Renal pelvis (tissue), 4 donors: ENCODE measurements around the gene NTM. TPM values are rescaled to one million over a fixed set of nuclear protein-coding genes. Genes with fewer than 3 reads are reported as not detected.

Experiments
- DNase-seq: peaks from one replicate; pipeline ENCODE4 v3.0.0-alpha.2; 2013
- polyA plus RNA-seq, 3 donors: library from polyadenylated mRNA; unstranded; fragments of 120-200 nt; gene quantifications; one replicate each; pipeline ENCODE4 v1.2.1, GENCODE V29; 2013; ENCODE audit not compliant: insufficient read length in 3 of 3

The NTM gene
- polyA plus RNA-seq, 3 donors = 37.2 to 44.8 (median 37.5) TPM

GRCh38 chr11:131945706-131946105, 575.3 kb downstream of the NTM start:
- no peak for DNase-seq

GRCh38 chr11:131947511-131947910, 577.1 kb downstream of the NTM start:
- DNase-seq = no peak

- DNase-seq = no peak
Measured at GRCh38 chr11:131951121-131951520, 580.7 kb downstream of the NTM start.

- no peak for DNase-seq
Measured at GRCh38 chr11:131954146-131954545, 583.7 kb downstream of the NTM start.

- DNase-seq = no peak
Measured at GRCh38 chr11:131955904-131956303, 585.5 kb downstream of the NTM start.

GRCh38 chr11:131957201-131957600, 586.8 kb downstream of the NTM start:
- DNase-seq = no peak

- no peak for DNase-seq
Measured at GRCh38 chr11:131957875-131958274, 587.5 kb downstream of the NTM start.

GRCh38 chr11:131962818-131963217, 592.4 kb downstream of the NTM start:
- DNase-seq = no peak

- DNase-seq = no peak
Measured at GRCh38 chr11:131964698-131965483, 594.5 kb downstream of the NTM start.

GRCh38 chr11:131965504-131965903, 595.1 kb downstream of the NTM start:
- DNase-seq = no peak

- DNase-seq = no peak
Measured at GRCh38 chr11:131966667-131967066, 596.3 kb downstream of the NTM start.

- no peak for DNase-seq
Measured at GRCh38 chr11:131969261-131969660, 598.8 kb downstream of the NTM start.

- DNase-seq = no peak
Measured at GRCh38 chr11:131973061-131973460, 602.6 kb downstream of the NTM start.

- no peak for DNase-seq
Measured at GRCh38 chr11:131975619-131976018, 605.2 kb downstream of the NTM start.

GRCh38 chr11:131976021-131976420, 605.6 kb downstream of the NTM start:
- no peak for DNase-seq

- no peak for DNase-seq
Measured at GRCh38 chr11:131977231-131977630, 606.8 kb downstream of the NTM start.

GRCh38 chr11:131977854-131978253, 607.4 kb downstream of the NTM start:
- no peak for DNase-seq

- no peak for DNase-seq
Measured at GRCh38 chr11:131978351-131978750, 607.9 kb downstream of the NTM start.

GRCh38 chr11:131979364-131979763, 608.9 kb downstream of the NTM start:
- no peak for DNase-seq

- DNase-seq = no peak
Measured at GRCh38 chr11:131980199-131980598, 609.8 kb downstream of the NTM start.

- no peak for DNase-seq
Measured at GRCh38 chr11:131980888-131981668, 610.7 kb downstream of the NTM start.

- DNase-seq = no peak
Measured at GRCh38 chr11:131982154-131982553, 611.7 kb downstream of the NTM start.

- peak; percentile 49 for DNase-seq
Measured at GRCh38 chr11:131985846-131986301, 615.5 kb downstream of the NTM start.
